MM.1S (cell line): ENCODE measurements around the gene NRP2.

Experiments used
- DNase-seq: peaks from one replicate; pipeline ENCODE4 v3.0.0-alpha.2; 2015
- H2AFZ ChIP-seq: fragments of 300-600 bp; sonication (generic); 2 replicates; pipeline ENCODE4 v1.6.0; 2016; ENCODE audit warnings: antibody characterized with exemption, low read length
- H3F3A ChIP-seq: fragments of 300-600 bp; sonication (generic); 2 replicates; pipeline ENCODE4 v1.6.1; 2016; ENCODE audit warnings: mild to moderate bottlenecking, antibody characterized with exemption, low read length, moderate library complexity, mixed read lengths; ENCODE audit not compliant: insufficient read depth
- H3K27ac ChIP-seq: fragments of 300-600 bp; sonication (generic); 2 replicates; pipeline ENCODE4 v1.5.1; 2016; ENCODE audit warnings: mild to moderate bottlenecking, low read length
- H3K27me3 ChIP-seq: fragments of 300-600 bp; sonication (generic); replicated peaks from 2 replicates; pipeline ENCODE4 v1.6.0; 2016; ENCODE audit warnings: low read length; ENCODE audit not compliant: insufficient read depth
- H3K36me3 ChIP-seq: fragments of 300-600 bp; sonication (generic); replicated peaks from 2 replicates; pipeline ENCODE4 v1.6.1; 2016; ENCODE audit warnings: mild to moderate bottlenecking, low read length, mixed read lengths; ENCODE audit not compliant: insufficient read depth
- H3K4me1 ChIP-seq: fragments of 300-600 bp; sonication (generic); 2 replicates; pipeline ENCODE4 v1.6.1; 2016; ENCODE audit warnings: low read length, mixed read lengths
- H3K4me2 ChIP-seq: fragments of 300-600 bp; sonication (generic); 2 replicates; pipeline ENCODE4 v1.6.0; 2016; ENCODE audit warnings: low read depth, low read length
- H3K4me3 ChIP-seq: fragments of 300-600 bp; sonication (generic); 2 replicates; pipeline ENCODE4 v1.5.1; 2016; ENCODE audit warnings: low read length, mixed read lengths
- H3K79me2 ChIP-seq: fragments of 300-600 bp; sonication (generic); 2 replicates; pipeline ENCODE4 v1.6.1; 2016; ENCODE audit warnings: mixed run types, low read length, mixed read lengths
- H3K9ac ChIP-seq: fragments of 300-600 bp; sonication (generic); 2 replicates; pipeline ENCODE4 v1.6.1; 2016; ENCODE audit warnings: low read length, mixed read lengths
- H3K9me2 ChIP-seq: fragments of 300-600 bp; sonication (generic); replicated peaks from 2 replicates; pipeline ENCODE4 v1.6.1; 2016; ENCODE audit warnings: mild to moderate bottlenecking, low read length, mixed read lengths; ENCODE audit not compliant: insufficient read depth
- H3K9me3 ChIP-seq: fragments of 300-600 bp; sonication (generic); replicated peaks from 2 replicates; pipeline ENCODE4 v1.6.1; 2016; ENCODE audit warnings: mild to moderate bottlenecking, low read length, mixed read lengths; ENCODE audit not compliant: insufficient read depth
- H4K20me1 ChIP-seq: fragments of 300-600 bp; sonication (generic); 2 replicates; pipeline ENCODE4 v1.6.1; 2016; ENCODE audit warnings: mild to moderate bottlenecking, low read length, moderate library complexity, mixed read lengths; ENCODE audit not compliant: insufficient read depth
- EZH2 ChIP-seq: fragments of 300-600 bp; sonication (generic); optimal IDR thresholded peaks from 2 replicates; pipeline ENCODE3; 2017; ENCODE audit warnings: low read depth, mild to moderate bottlenecking, antibody characterized with exemption, low read length, mixed read lengths
- EZH2phosphoT487 ChIP-seq: fragments of 300-600 bp; sonication (generic); IDR thresholded peaks from 2 replicates; pipeline ENCODE4 v1.6.1; 2018; ENCODE audit warnings: antibody characterized with exemption, low read length
- TF ChIP-seq, protein P1 (sequence below): fragments of 300-600 bp; sonication (generic); IDR thresholded peaks from 2 replicates; pipeline ENCODE4 v1.5.1; 2016; ENCODE audit warnings: antibody characterized with exemption, low read length, mixed read lengths

The NRP2 gene

GRCh38 chr2:205714789-205715720 lies 32.8 kb downstream of the NRP2 start:
- Histone ChIP-seq H3F3A (no peaks in the 10 kb centered on the region), H3K4me3 (no peak overlapping the region), H2AFZ (peak overlapping the region; percentile 40), H3K9me3 (no peaks in the 10 kb centered on the region), H3K79me2 (no peaks in the 10 kb centered on the region), H3K27me3 (no peaks in the 10 kb centered on the region), H3K9me2 (no peaks in the 10 kb centered on the region), H3K27ac (no peak overlapping the region), H4K20me1 (no peaks in the 10 kb centered on the region), H3K4me2 (no peak overlapping the region), H3K9ac (no peak overlapping the region), H3K36me3 (no peaks in the 10 kb centered on the region), H3K4me1 (peaks cover 10% of the 10 kb centered on the region)
- DNase-seq = no peak
- TF ChIP-seq EZH2phosphoT487 (no peak), EZH2 (no peak)
- TF ChIP-seq, protein P1, sequence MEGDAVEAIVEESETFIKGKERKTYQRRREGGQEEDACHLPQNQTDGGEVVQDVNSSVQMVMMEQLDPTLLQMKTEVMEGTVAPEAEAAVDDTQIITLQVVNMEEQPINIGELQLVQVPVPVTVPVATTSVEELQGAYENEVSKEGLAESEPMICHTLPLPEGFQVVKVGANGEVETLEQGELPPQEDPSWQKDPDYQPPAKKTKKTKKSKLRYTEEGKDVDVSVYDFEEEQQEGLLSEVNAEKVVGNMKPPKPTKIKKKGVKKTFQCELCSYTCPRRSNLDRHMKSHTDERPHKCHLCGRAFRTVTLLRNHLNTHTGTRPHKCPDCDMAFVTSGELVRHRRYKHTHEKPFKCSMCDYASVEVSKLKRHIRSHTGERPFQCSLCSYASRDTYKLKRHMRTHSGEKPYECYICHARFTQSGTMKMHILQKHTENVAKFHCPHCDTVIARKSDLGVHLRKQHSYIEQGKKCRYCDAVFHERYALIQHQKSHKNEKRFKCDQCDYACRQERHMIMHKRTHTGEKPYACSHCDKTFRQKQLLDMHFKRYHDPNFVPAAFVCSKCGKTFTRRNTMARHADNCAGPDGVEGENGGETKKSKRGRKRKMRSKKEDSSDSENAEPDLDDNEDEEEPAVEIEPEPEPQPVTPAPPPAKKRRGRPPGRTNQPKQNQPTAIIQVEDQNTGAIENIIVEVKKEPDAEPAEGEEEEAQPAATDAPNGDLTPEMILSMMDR = no peak

DNA sequence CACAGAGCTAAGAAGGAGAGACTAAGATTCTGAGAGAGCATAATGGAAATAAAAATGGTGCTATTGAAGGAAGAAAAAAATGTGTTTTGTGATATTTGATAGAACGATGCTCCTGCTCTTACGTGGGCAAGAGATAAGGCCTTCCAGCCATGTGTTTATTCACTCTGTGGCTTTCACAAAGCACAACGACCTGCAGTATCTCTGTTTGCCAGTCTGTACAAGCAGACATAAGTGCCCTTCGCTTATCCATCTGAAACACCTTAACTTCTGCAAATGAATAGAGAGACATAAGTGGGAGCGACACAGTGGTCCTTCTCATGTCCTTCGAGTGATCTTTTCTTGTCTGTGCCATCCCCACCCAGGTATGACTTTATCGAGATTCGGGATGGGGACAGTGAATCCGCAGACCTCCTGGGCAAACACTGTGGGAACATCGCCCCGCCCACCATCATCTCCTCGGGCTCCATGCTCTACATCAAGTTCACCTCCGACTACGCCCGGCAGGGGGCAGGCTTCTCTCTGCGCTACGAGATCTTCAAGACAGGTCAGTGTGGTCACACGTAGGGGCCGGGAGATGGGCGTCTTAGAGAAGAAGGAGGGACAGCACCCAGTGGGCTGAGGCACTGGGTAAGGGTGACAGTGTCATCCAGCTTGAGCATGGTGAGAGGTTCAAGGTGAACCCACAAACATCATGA lies 33.7 kb downstream of the NRP2 start:
- H3K4me1 ChIP-seq = peaks cover 10% of the 10 kb centered on the region
- no peaks in the 10 kb centered on the region for H3F3A ChIP-seq
- no peaks in the 10 kb centered on the region for H3K9me3 ChIP-seq
- H3K79me2 ChIP-seq = no peaks in the 10 kb centered on the region
- H3K36me3 ChIP-seq = no peaks in the 10 kb centered on the region
- H3K9ac ChIP-seq = no peak overlapping the region
- no peaks in the 10 kb centered on the region for H3K9me2 ChIP-seq
- no peaks in the 10 kb centered on the region for H3K27me3 ChIP-seq
- DNase-seq = no peak
- H2AFZ ChIP-seq = no peak overlapping the region
- H3K4me3 ChIP-seq = no peak overlapping the region
- H4K20me1 ChIP-seq = no peaks in the 10 kb centered on the region
- no peak overlapping the region for H3K4me2 ChIP-seq
- no peak overlapping the region for H3K27ac ChIP-seq
- TF ChIP-seq, protein P1 = no peak
- no peak for TF ChIP-seq EZH2
- no peak for TF ChIP-seq EZH2phosphoT487

DNA sequence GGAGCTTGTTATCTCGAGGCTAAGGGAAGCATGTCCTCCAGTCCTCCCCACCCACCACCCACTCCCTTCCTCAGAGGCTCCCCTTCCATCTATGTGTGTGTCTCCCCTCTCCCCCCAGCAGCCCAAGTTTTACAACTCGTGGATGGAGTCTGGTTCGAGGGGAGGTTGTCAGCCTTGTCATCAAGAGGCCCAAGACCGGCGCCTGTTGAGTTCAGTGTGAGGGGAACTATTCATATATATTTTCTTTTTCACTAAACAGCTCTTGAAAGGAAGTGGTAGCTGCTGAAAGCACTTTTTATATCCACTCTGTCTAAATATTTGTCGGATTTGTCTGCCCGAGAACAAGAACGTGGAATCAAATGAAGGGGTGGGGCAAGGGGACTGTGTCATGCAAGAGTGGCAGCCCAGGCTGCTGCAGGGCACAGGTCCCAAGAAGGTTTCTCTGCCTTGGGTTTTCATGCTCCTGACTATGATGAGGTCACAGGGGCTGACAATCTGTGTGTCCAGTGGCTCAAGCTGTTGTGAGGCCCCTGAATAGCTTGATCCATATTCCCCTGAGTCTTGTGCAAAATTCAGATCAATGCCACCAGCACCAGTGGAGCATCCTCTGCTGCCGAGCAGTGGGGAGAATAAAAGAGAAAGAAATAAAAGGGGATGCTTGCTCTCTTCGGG lies 35.0 kb downstream of the NRP2 start:
- Histone ChIP-seq H3K4me1 (peaks cover 10% of the 10 kb centered on the region), H3K9ac (no peak overlapping the region)

More for the DNA sequence above, 35.0 kb downstream of the NRP2 start:
- DNase-seq = no peak
- H3K9me3 ChIP-seq = no peaks in the 10 kb centered on the region
- no peaks in the 10 kb centered on the region for H3F3A ChIP-seq
- H3K79me2 ChIP-seq = no peaks in the 10 kb centered on the region
- TF ChIP-seq, protein P1 = no peak
- no peak for TF ChIP-seq EZH2phosphoT487
- TF ChIP-seq EZH2 = no peak
- no peaks in the 10 kb centered on the region for H3K9me2 ChIP-seq
- no peaks in the 10 kb centered on the region for H3K27me3 ChIP-seq
- no peaks in the 10 kb centered on the region for H4K20me1 ChIP-seq
- no peak overlapping the region for H3K27ac ChIP-seq
- no peak overlapping the region for H2AFZ ChIP-seq
- no peak overlapping the region for H3K4me3 ChIP-seq
- H3K4me2 ChIP-seq = no peak overlapping the region
- H3K36me3 ChIP-seq = no peaks in the 10 kb centered on the region
